OCI-LY7 (cell line): ENCODE data around the gene CHD5. TPM values are rescaled to one million over a fixed set of nuclear protein-coding genes. Genes with fewer than 3 reads are reported as not detected.

Experiments used
- BruUV-seq: library from RNA; stranded (reverse); fragments of 400-500 nt; replicated peaks from 2 replicates; lab custom pipeline; 2021; lab: Mats Ljungman, UMichigan
- CTCF ChIA-PET: fragments of 300-600 bp; sonication (Branson Sonifier 250); formaldehyde crosslinking; loops from one replicate; lab custom pipeline; 2022; ENCODE audit warnings: antibody characterized with exemption; ENCODE audit not compliant: unreplicated experiment; lab: Charles Lee
- POLR2A ChIA-PET: fragments of 300-600 bp; sonication (Branson Sonifier 250); formaldehyde crosslinking; loops from one replicate; lab custom pipeline; 2022; ENCODE audit warnings: antibody characterized with exemption; lab: Charles Lee
- DNase-seq: peaks from one replicate; pipeline ENCODE4 v3.0.0-alpha.2; 2015; ENCODE audit warnings: low spot score
- H2AFZ ChIP-seq: fragments of 200-600 bp; sonication (generic), shearing (Covaris generic); 2 replicates; pipeline ENCODE4 v1.6.1; 2014; ENCODE audit warnings: mild to moderate bottlenecking, antibody characterized with exemption, low read length, moderate library complexity
- H3K27ac ChIP-seq: fragments of 200-600 bp; sonication (generic); 2 replicates; pipeline ENCODE4 v1.5.1; 2014; ENCODE audit warnings: mixed run types, low read depth, mild to moderate bottlenecking, moderate library complexity, low read length, inconsistent platforms; ENCODE audit not compliant: poor library complexity, severe bottlenecking
- H3K36me3 ChIP-seq: fragments of 200-600 bp; sonication (generic); 2 replicates; pipeline ENCODE4 v1.6.1; 2014; ENCODE audit warnings: mild to moderate bottlenecking, antibody characterized with exemption, low read length, moderate library complexity, mixed read lengths; ENCODE audit not compliant: insufficient read depth
- H3K4me1 ChIP-seq: fragments of 200-600 bp; sonication (generic); 2 replicates; pipeline ENCODE4 v1.5.1; 2014; ENCODE audit warnings: mild to moderate bottlenecking, low read length; ENCODE audit not compliant: insufficient read depth, poor library complexity, severe bottlenecking
- H3K4me2 ChIP-seq: fragments of 200-600 bp; sonication (generic); 2 replicates; pipeline ENCODE4 v1.6.1; 2014; ENCODE audit warnings: mild to moderate bottlenecking, low read length
- H3K4me3 ChIP-seq: fragments of 200-600 bp; sonication (generic); 2 replicates; pipeline ENCODE4 v1.5.1; 2014; ENCODE audit warnings: mild to moderate bottlenecking, low read depth, low read length; ENCODE audit not compliant: poor library complexity, severe bottlenecking
- H3K79me2 ChIP-seq: fragments of 200-600 bp; sonication (generic); 2 replicates; pipeline ENCODE4 v1.6.1; 2016; ENCODE audit warnings: low read depth, mild to moderate bottlenecking, low read length, moderate library complexity, mixed read lengths; ENCODE audit not compliant: insufficient read depth
- H3K9me2 ChIP-seq: fragments of 200-600 bp; sonication (generic); 2 replicates; pipeline ENCODE4 v1.6.1; 2016; ENCODE audit warnings: mild to moderate bottlenecking, low read length, mixed read lengths; ENCODE audit not compliant: insufficient read depth
- H3K9me3 ChIP-seq: fragments of 200-600 bp; sonication (generic); 2 replicates; pipeline ENCODE4 v1.6.1; 2014; ENCODE audit warnings: mild to moderate bottlenecking, mixed run types, low read length, mixed read lengths
- H4K20me1 ChIP-seq: fragments of 200-600 bp; sonication (generic); 2 replicates; pipeline ENCODE4 v1.6.1; 2014; ENCODE audit warnings: mild to moderate bottlenecking, antibody characterized with exemption, low read length, moderate library complexity, mixed read lengths; ENCODE audit not compliant: insufficient read depth
- EZH2phosphoT487 ChIP-seq: fragments of 200-600 bp; sonication (generic); IDR thresholded peaks from 2 replicates; pipeline ENCODE4 v1.6.1; 2018; ENCODE audit warnings: low read depth, borderline replicate concordance, mild to moderate bottlenecking, mixed run types, antibody characterized with exemption, low read length, moderate library complexity, mixed read lengths
- intact Hi-C: fragments of 100-400 bp; cut with micrococcal nuclease; formaldehyde crosslinking; loops from one replicate; pipeline ENCODE4 v1.10.0; 2022; ENCODE audit not compliant: unreplicated experiment
- total RNA-seq, 2 experiments: library from RNA; depleted of rRNA in 1 of 2; stranded (reverse); fragments of >200 nt in 1 of 2; shearing (Covaris generic) in 1 of 2; gene quantifications; 2 replicates each; pipeline ENCODE4 v1.2.3, GENCODE V29; 2014 to 2022
- TF ChIP-seq, protein P1 (sequence below): fragments of 200-600 bp; sonication (generic); conservative IDR thresholded peaks from 2 replicates; pipeline ENCODE4 v1.5.1; 2014; ENCODE audit warnings: mild to moderate bottlenecking, antibody characterized with exemption, low read length, moderate library complexity, mixed read lengths

Gene CHD5
- total RNA-seq, 2 experiments from 2014 or later = 0.19 to 0.38 TPM

GRCh38 chr1:6150006-6150938 lies 29.8 kb downstream of the CHD5 start:
- no peaks in the 10 kb centered on the region for H3K4me1 ChIP-seq
- ChIA-PET POLR2A (no interaction called here), CTCF (no interaction called here)
- no peak overlapping the region for H3K4me2 ChIP-seq
- H3K36me3 ChIP-seq = no peaks in the 10 kb centered on the region
- no peaks in the 10 kb centered on the region for H3K9me3 ChIP-seq
- no peaks in the 10 kb centered on the region for H4K20me1 ChIP-seq
- no peak for DNase-seq
- intact Hi-C loops = no loop called here
- H3K27ac ChIP-seq = no peak overlapping the region
- no peaks in the 10 kb centered on the region for H3K79me2 ChIP-seq
- no peak overlapping the region for H3K4me3 ChIP-seq
- BruUV-seq = no TSS peak
- TF ChIP-seq EZH2phosphoT487 = no peak
- TF ChIP-seq, protein P1, sequence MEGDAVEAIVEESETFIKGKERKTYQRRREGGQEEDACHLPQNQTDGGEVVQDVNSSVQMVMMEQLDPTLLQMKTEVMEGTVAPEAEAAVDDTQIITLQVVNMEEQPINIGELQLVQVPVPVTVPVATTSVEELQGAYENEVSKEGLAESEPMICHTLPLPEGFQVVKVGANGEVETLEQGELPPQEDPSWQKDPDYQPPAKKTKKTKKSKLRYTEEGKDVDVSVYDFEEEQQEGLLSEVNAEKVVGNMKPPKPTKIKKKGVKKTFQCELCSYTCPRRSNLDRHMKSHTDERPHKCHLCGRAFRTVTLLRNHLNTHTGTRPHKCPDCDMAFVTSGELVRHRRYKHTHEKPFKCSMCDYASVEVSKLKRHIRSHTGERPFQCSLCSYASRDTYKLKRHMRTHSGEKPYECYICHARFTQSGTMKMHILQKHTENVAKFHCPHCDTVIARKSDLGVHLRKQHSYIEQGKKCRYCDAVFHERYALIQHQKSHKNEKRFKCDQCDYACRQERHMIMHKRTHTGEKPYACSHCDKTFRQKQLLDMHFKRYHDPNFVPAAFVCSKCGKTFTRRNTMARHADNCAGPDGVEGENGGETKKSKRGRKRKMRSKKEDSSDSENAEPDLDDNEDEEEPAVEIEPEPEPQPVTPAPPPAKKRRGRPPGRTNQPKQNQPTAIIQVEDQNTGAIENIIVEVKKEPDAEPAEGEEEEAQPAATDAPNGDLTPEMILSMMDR = no peak
- H2AFZ ChIP-seq = no peak overlapping the region
- no peaks in the 10 kb centered on the region for H3K9me2 ChIP-seq

DNA sequence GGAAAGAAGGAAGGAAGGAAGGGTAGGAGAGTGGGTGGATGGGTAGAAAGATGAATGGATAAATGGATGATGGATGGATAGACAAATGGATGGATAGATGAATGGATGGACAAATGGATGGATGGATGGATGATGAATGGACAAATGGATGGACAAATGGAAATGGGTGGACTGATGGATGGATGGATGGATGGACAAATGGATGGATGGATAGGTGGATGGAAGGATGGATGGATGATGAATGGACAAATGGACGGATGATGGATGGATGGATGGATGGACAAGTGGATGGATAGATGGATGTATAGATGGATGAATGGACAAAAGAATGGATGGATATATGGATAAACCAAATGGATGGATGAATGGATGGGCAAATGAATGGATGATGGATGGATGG lies 30.5 kb downstream of the CHD5 start:
- H3K79me2 ChIP-seq = no peaks in the 10 kb centered on the region
- no peaks in the 10 kb centered on the region for H3K4me1 ChIP-seq
- no peak overlapping the region for H3K27ac ChIP-seq
- no peaks in the 10 kb centered on the region for H3K9me3 ChIP-seq
- ChIA-PET CTCF (no interaction called here), POLR2A (no interaction called here)
- no peak overlapping the region for H3K4me3 ChIP-seq
- no peaks in the 10 kb centered on the region for H3K36me3 ChIP-seq
- H2AFZ ChIP-seq = no peak overlapping the region
- H3K9me2 ChIP-seq = no peaks in the 10 kb centered on the region
- intact Hi-C loops = no loop called here
- no peak overlapping the region for H3K4me2 ChIP-seq
- TF ChIP-seq, protein P1 = no peak
- TF ChIP-seq EZH2phosphoT487 = no peak
- BruUV-seq = no TSS peak
- no peak for DNase-seq
- H4K20me1 ChIP-seq = no peaks in the 10 kb centered on the region
